ENCODE results near the gene CAB39.
A peak's percentile ranks its signal among the peaks of the same experiment; 100 is the strongest.

The CAB39 gene

GRCh38 chr2:230869914-230870543 is 157.4 kb downstream of the CAB39 start:
- no peak for DNase-seq
- Mint-ChIP-seq H3K27me3 (ENCODE audit: low read depth, poor library complexity) (no peaks in the 10 kb centered on the region), H3K9me3 (no peaks in the 10 kb centered on the region), H3K27ac (peak overlapping the region; percentile 98), H3K4me1 (peaks cover 86% of the 10 kb centered on the region), H3K36me3 (ENCODE audit: low read depth) (peaks cover 8% of the 10 kb centered on the region), H3K4me3 (peak overlapping the region; percentile 80)
- no peak for TF ChIP-seq CTCF (IDR thresholded peaks at IDR 0.05)
